Measurements from ENCODE around the gene ZMYND19.

DNA sequence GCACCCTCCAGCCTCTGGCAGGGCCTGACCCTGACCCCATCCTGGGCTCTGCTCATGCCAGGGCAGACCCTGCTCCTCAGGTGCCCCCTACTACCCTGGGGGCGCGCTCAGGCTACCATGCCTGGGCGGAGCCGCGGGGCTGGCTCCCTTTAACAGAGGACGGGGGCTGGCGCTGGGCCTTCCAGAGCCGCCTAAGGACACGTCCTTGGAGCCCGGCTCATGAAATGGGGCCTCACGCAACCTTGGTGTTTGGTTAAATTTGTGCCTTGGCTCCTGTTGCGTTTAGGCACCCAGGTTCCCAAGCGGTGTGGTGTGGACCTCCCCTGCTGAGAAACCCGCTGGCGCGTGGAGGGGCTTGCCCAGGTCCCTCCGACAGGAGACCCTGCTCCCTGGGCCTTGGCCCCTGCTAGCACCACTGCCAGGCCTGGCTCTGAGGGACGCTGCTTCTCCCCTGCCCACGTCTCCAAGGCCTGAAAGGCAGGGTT, 25.1 kb upstream of the ZMYND19 start:
- TF ChIP-seq POLR2A (IDR thresholded peaks at IDR 0.05): no peak
- TF ChIP-seq, protein P1, sequence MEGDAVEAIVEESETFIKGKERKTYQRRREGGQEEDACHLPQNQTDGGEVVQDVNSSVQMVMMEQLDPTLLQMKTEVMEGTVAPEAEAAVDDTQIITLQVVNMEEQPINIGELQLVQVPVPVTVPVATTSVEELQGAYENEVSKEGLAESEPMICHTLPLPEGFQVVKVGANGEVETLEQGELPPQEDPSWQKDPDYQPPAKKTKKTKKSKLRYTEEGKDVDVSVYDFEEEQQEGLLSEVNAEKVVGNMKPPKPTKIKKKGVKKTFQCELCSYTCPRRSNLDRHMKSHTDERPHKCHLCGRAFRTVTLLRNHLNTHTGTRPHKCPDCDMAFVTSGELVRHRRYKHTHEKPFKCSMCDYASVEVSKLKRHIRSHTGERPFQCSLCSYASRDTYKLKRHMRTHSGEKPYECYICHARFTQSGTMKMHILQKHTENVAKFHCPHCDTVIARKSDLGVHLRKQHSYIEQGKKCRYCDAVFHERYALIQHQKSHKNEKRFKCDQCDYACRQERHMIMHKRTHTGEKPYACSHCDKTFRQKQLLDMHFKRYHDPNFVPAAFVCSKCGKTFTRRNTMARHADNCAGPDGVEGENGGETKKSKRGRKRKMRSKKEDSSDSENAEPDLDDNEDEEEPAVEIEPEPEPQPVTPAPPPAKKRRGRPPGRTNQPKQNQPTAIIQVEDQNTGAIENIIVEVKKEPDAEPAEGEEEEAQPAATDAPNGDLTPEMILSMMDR (IDR thresholded peaks at IDR 0.05 in 4 of 5, conservative IDR thresholded peaks at IDR 0.05 in 1 of 5): no peak
